CD14-positive monocyte (primary cell): ENCODE results near the gene BRF1. TPM values are rescaled to one million over a fixed set of nuclear protein-coding genes. Genes with fewer than 3 reads are reported as not detected.

ENCODE experiments used
- DNase-seq, 3 donors: peaks; one replicate each; pipeline ENCODE4 v3.0.0-alpha.2; 2011 to 2022
- H2AFZ ChIP-seq: 2 replicates; pipeline ENCODE4 v1.6.0; 2012; ENCODE audit warnings: mild to moderate bottlenecking, low read depth, low read length, inconsistent platforms; ENCODE audit not compliant: insufficient read depth, poor library complexity, severe bottlenecking
- H3K27ac ChIP-seq, 2 donors: 1 replicate in 1 of 2; 2 replicates in 1 of 2; pipeline ENCODE4 v1.5.1; 2012 to 2013; ENCODE audit warnings: low read length in 2 of 2, control low read depth in 1 of 2, inconsistent platforms in 1 of 2, low read depth in 1 of 2, mild to moderate bottlenecking in 1 of 2
- H3K27me3 ChIP-seq, 2 donors: one replicate each; pipeline versions ENCODE4 v1.6.0 to v1.6.1; 2011 to 2013; ENCODE audit warnings: low read length in 2 of 2; ENCODE audit not compliant: control insufficient read depth in 2 of 2, insufficient read depth in 2 of 2
- H3K36me3 ChIP-seq, 2 donors: replicated peaks in 1 of 2; 1 replicate in 1 of 2; 2 replicates in 1 of 2; pipeline versions ENCODE4 v1.5.1 to v1.6.1; 2012 to 2013; ENCODE audit warnings: low read length in 2 of 2, control low read depth in 1 of 2, inconsistent platforms in 1 of 2, mild to moderate bottlenecking in 1 of 2; ENCODE audit not compliant: insufficient read depth in 2 of 2, control insufficient read depth in 1 of 2
- H3K4me1 ChIP-seq, 2 donors: 1 replicate in 1 of 2; 2 replicates in 1 of 2; pipeline versions ENCODE4 v1.5.1 to v1.6.1; 2012 to 2013; ENCODE audit warnings: low read length in 2 of 2, control low read depth in 1 of 2, inconsistent platforms in 1 of 2, mild to moderate bottlenecking in 1 of 2, moderate library complexity in 1 of 2; ENCODE audit not compliant: insufficient read depth in 2 of 2, control insufficient read depth in 1 of 2
- H3K4me2 ChIP-seq: replicated peaks from 2 replicates; pipeline ENCODE3; 2012; ENCODE audit warnings: low read length, moderate library complexity, mild to moderate bottlenecking; ENCODE audit not compliant: poor library complexity, severe bottlenecking; ENCODE audit errors: extremely low read depth
- H3K4me3 ChIP-seq, 3 experiments: fragments of 200-600 bp in 1 of 3; sonication (generic) in 1 of 3; replicated peaks in 1 of 3; 1 replicate in 2 of 3; 2 replicates in 1 of 3; pipeline ENCODE4 v1.5.1; 2011 to 2013; ENCODE audit warnings: low read length in 3 of 3, mild to moderate bottlenecking in 3 of 3, control low read depth in 2 of 3, low read depth in 2 of 3, inconsistent platforms in 1 of 3, moderate library complexity in 1 of 3
- H3K79me2 ChIP-seq: 2 replicates; pipeline ENCODE4 v1.6.0; 2012; ENCODE audit warnings: mild to moderate bottlenecking, control low read depth, inconsistent platforms, low read length, moderate library complexity; ENCODE audit not compliant: insufficient read depth
- H3K9ac ChIP-seq: 2 replicates; pipeline ENCODE4 v1.6.0; 2017; ENCODE audit warnings: low read length, mild to moderate bottlenecking; ENCODE audit not compliant: insufficient read depth, poor library complexity, severe bottlenecking
- H3K9me3 ChIP-seq, 2 donors: replicated peaks in 1 of 2; 1 replicate in 1 of 2; 2 replicates in 1 of 2; pipeline versions ENCODE4 v1.5.1 to v1.6.1; 2012 to 2013; ENCODE audit warnings: low read length in 2 of 2, control low read depth in 1 of 2; ENCODE audit not compliant: control insufficient read depth in 1 of 2, insufficient read depth in 1 of 2
- H4K20me1 ChIP-seq: 2 replicates; pipeline ENCODE4 v1.6.0; 2012; ENCODE audit warnings: mild to moderate bottlenecking, low read length, control low read depth, moderate library complexity; ENCODE audit not compliant: insufficient read depth
- H3K27ac Mint-ChIP-seq, 7 donors: one replicate each; pipeline ENCODE4 v1.8.0; 2020; ENCODE audit warnings: mild to moderate bottlenecking in 7 of 7, mixed read lengths in 7 of 7, moderate library complexity in 6 of 7, inconsistent platforms in 2 of 7
- H3K27me3 Mint-ChIP-seq, 3 donors: one replicate each; pipeline ENCODE4 v1.8.0; 2021 to 2022; ENCODE audit warnings: low read depth in 3 of 3, mild to moderate bottlenecking in 3 of 3, mixed read lengths in 3 of 3, moderate library complexity in 3 of 3, inconsistent platforms in 1 of 3
- H3K36me3 Mint-ChIP-seq, 2 donors: one replicate each; pipeline ENCODE4 v1.8.0; 2020; ENCODE audit warnings: mixed read lengths in 2 of 2, inconsistent platforms in 1 of 2, mild to moderate bottlenecking in 1 of 2
- H3K4me1 Mint-ChIP-seq: one replicate; pipeline ENCODE4 v1.8.0; 2020; ENCODE audit warnings: mild to moderate bottlenecking, mixed read lengths
- H3K4me3 Mint-ChIP-seq, 2 donors: one replicate each; pipeline ENCODE4 v1.8.0; 2020; ENCODE audit warnings: mild to moderate bottlenecking in 2 of 2, mixed read lengths in 2 of 2, moderate library complexity in 1 of 2
- H3K9me3 Mint-ChIP-seq, 7 donors: one replicate each; pipeline ENCODE4 v1.8.0; 2020 to 2022; ENCODE audit warnings: mixed read lengths in 7 of 7, mild to moderate bottlenecking in 6 of 7, moderate library complexity in 6 of 7, inconsistent platforms in 2 of 7
- CTCF ChIP-seq: fragments of 200-600 bp; IDR thresholded peaks from one replicate; pipeline ENCODE4 v1.8.0; 2022; ENCODE audit warnings: antibody characterized with exemption, mild to moderate bottlenecking
- WGBS: methylation state at CpG from one replicate; pipeline ENCODE4 v1.1.5; 2013; ENCODE audit warnings: missing lambda C conversion rate; ENCODE audit not compliant: insufficient coverage; 5-methylcytosine and 5-hydroxymethylcytosine counted together
- intact Hi-C, 2 donors: fragments of 100-400 bp; cut with micrococcal nuclease; formaldehyde crosslinking; loops; one replicate each; pipeline versions ENCODE4 v1.15.0 to v1.15.1; 2023
- polyA plus RNA-seq, 3 donors: library from polyadenylated mRNA; depleted of rRNA in 1 of 3; unstranded in 2 of 3; stranded (reverse) in 1 of 3; fragments of 300-500 nt in 2 of 3; fragments of >200 nt in 1 of 3; fragmentation: Illumina TruSeq in 2 of 3; gene quantifications; 1 replicate in 2 of 3; 2 replicates in 1 of 3; pipeline ENCODE4 v1.2.3, GENCODE V29; 2012 to 2021

BRF1 gene
- polyA plus RNA-seq, 3 donors: 2.3 to 20.5 (median 2.5) TPM

- intact Hi-C loops: no loop called here
- Mint-ChIP-seq H3K9me3 (no peaks in the 10 kb centered on the region), H3K4me1 (no peaks in the 10 kb centered on the region), H3K27me3 (peaks cover 6 to 11% (median 10%) of the 10 kb centered on the region in 3 donors), H3K4me3 (no peak overlapping the region), H3K36me3 (no peaks in the 10 kb centered on the region), H3K27ac (no peak overlapping the region)
- no peak overlapping the region for H3K4me3 ChIP-seq
- 88% methylated on average over 9 of the region's 14 CpGs for WGBS
- no peak overlapping the region for H2AFZ ChIP-seq
- no peaks in the 10 kb centered on the region for H4K20me1 ChIP-seq
- no peaks in the 10 kb centered on the region for H3K36me3 ChIP-seq
- no peaks in the 10 kb centered on the region for H3K27me3 ChIP-seq
- H3K9ac ChIP-seq: no peak overlapping the region
- DNase-seq: no peak
- H3K79me2 ChIP-seq: no peaks in the 10 kb centered on the region
- H3K9me3 ChIP-seq: no peaks in the 10 kb centered on the region
- H3K27ac ChIP-seq: no peak overlapping the region
- no peaks in the 10 kb centered on the region for H3K4me1 ChIP-seq
- no peak for TF ChIP-seq CTCF
- no peak overlapping the region for H3K4me2 ChIP-seq
These were observed 141.5 kb downstream of the BRF1 start for GRCh38 chr14:105159344-105159743.

Other genes with a start within 250 kb of the BRF1 start
- 10 to 100 TPM in 2 of 3 donors, 1 to 10 TPM in 1; 6.3 to 19.0 (median 13.0) TPM for gene GPR132, start 235.6 kb downstream of the BRF1 start, polyA plus RNA-seq
- gene JAG2, start 132.2 kb downstream of the BRF1 start, polyA plus RNA-seq: 1 to 10 TPM in 1 of 3 donors, not detected in 2; 1.2 TPM
- gene NUDT14, start 119.7 kb downstream of the BRF1 start, polyA plus RNA-seq: 10 to 100 TPM; 22.0 to 37.4 (median 23.9) TPM
- gene BTBD6, start 52.5 kb downstream of the BRF1 start, polyA plus RNA-seq: 10 to 100 TPM in 1 of 3 donors, 1 to 10 TPM in 2; 1.3 to 24.4 (median 6.3) TPM
- gene PACS2, start 13.7 kb upstream of the BRF1 start, polyA plus RNA-seq: 10 to 100 TPM in 1 of 3 donors, 1 to 10 TPM in 2; 3.1 to 87.0 (median 3.7) TPM
- gene TEX22, start 97.5 kb upstream of the BRF1 start, polyA plus RNA-seq: 1 to 10 TPM in 1 of 3 donors, under 1 TPM in 2; 0.52 to 2.2 (median 0.57) TPM
- 100 to 1,000 TPM in 1 of 3 donors, 1 to 10 TPM in 1, under 1 TPM in 1; 0.91 to 102 (median 2.0) TPM for gene MTA1, start 118.8 kb upstream of the BRF1 start, polyA plus RNA-seq
- gene CRIP2, start 173.8 kb upstream of the BRF1 start, polyA plus RNA-seq: 1 to 10 TPM; 2.1 to 4.0 (median 3.3) TPM
- 1,000 to 10,000 TPM in 2 of 3 donors, 100 to 1,000 TPM in 1; 688 to 2,084 (median 1,032) TPM for gene CRIP1, start 185.9 kb upstream of the BRF1 start, polyA plus RNA-seq
- gene TEDC1, start 190.2 kb upstream of the BRF1 start, polyA plus RNA-seq: 10 to 100 TPM in 1 of 3 donors, 1 to 10 TPM in 2; 7.8 to 23.4 (median 9.0) TPM
- gene TMEM121, start 225.6 kb upstream of the BRF1 start, polyA plus RNA-seq: under 1 TPM in 2 of 3 donors, not detected in 1; 0.08 to 0.11 TPM